ENCODE results near the gene PTGER3. TPM values are rescaled to one million over a fixed set of nuclear protein-coding genes. Genes with fewer than 3 reads are reported as not detected.

PTGER3 gene
- total and polyA plus RNA-seq, 2 of the 4 experiments (the other 2 are of a cell fraction) = not detected

DNA sequence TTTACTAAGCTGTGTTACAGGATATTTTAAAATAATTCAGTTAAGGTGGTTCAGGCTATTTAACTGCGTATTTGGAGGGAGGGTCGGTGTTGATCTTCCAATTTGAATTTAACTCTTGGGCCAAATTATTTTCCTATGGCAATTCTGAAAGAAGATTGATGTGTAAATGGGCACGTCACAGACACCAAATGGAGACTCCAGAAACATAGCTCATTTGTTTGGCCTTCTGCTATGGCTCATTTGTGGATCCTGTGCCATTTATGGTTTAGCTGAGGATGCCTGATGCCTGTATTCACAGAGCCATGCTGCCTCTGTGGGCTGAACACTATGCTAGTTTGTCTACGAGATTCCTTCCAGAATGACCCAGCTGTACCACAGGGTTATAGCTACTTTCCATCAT is 70.6 kb downstream of the PTGER3 start:
- no peak for ATAC-seq (ENCODE audit: low read depth)
- no CpG with 5 or more reads among the region's 4 CpGs for WGBS, 2 experiments (ENCODE audit: extremely low coverage in 2 of 2, insufficient read length in 1 of 2)

More for the DNA sequence above, 70.6 kb downstream of the PTGER3 start:
- dilution Hi-C loops (cut with HindIII; ENCODE audit: low sequenced_read_pairs, unreplicated experiment) = no loop called here
- Histone ChIP-seq H2BK15ac (ENCODE audit: low read depth, low read length) (no peak overlapping the region), H3K4me3 (ENCODE audit: insufficient read depth, low read depth, low read length) (no peak overlapping the region), H4K20me1 (ENCODE audit: insufficient read depth, low read length) (no peaks in the 10 kb centered on the region), H2AK5ac (ENCODE audit: low read depth, low read length) (no peak overlapping the region), H3K4me2 (ENCODE audit: low read depth, low read length) (no peak overlapping the region), H3K79me1 (ENCODE audit: low read depth in 1 of 2, low read length in 2 of 2) (no peaks in the 10 kb centered on the region), H4K5ac (ENCODE audit: low read depth, low read length) (no peak overlapping the region), H3K27me3 (ENCODE audit: control insufficient read depth, insufficient read depth, low read length) (no peaks in the 10 kb centered on the region), H2BK20ac (ENCODE audit: low read depth, low read length) (no peak overlapping the region), H2AK9ac (replicated peaks; ENCODE audit: low read depth, low read length, poor library complexity) (no peak overlapping the region), H3K9me1 (ENCODE audit: insufficient read depth, low read length) (no peaks in the 10 kb centered on the region), H2BK5ac (ENCODE audit: low read depth, low read length, poor library complexity, severe bottlenecking) (no peak overlapping the region), H3K14ac (replicated peaks; ENCODE audit: low read depth, low read length) (no peak overlapping the region), H3K56ac (ENCODE audit: extremely low read depth, insufficient read depth, low read length) (no peak overlapping the region), H3K36me3 (ENCODE audit: control insufficient read depth, insufficient read depth, low read length) (no peaks in the 10 kb centered on the region), H3K27ac (ENCODE audit: insufficient read depth, low read length) (no peak overlapping the region), H3K9ac (ENCODE audit: low read depth, low read length) (no peak overlapping the region), H3K4me1 (ENCODE audit: control insufficient read depth, insufficient read depth, low read length) (no peaks in the 10 kb centered on the region), H4K91ac (ENCODE audit: insufficient read depth, low read depth, low read length) (no peak overlapping the region), H4K8ac (ENCODE audit: low read depth in 2 of 2, low read length in 2 of 2) (no peak overlapping the region), H2BK120ac (ENCODE audit: low read depth, low read length) (no peak overlapping the region), H3K18ac (ENCODE audit: low read depth, low read length) (no peak overlapping the region), H2AFZ (replicated peaks; ENCODE audit: low read length, poor library complexity) (no peak overlapping the region), H3K23ac (ENCODE audit: low read depth, low read length) (no peak overlapping the region), H3K9me3 (ENCODE audit: control insufficient read depth, insufficient read depth, low read length) (no peaks in the 10 kb centered on the region), H3K4ac (ENCODE audit: low read depth, low read length) (no peak overlapping the region)
- BruUV-seq (replicated peaks) = no TSS peak
- in situ Hi-C loops (cut with MboI; ENCODE audit: low sequenced_read_pairs) = no loop called here
- POLR2A ChIA-PET (ENCODE audit: unreplicated experiment) = no interaction called here
- CTCF ChIA-PET = no interaction called here
- TF ChIP-seq RFX5 (IDR thresholded peaks at IDR 0.05; ENCODE audit: low read depth, low read length) (no peak), NFE2L2 (IDR thresholded peaks at IDR 0.05; ENCODE audit: low read depth, low read length) (no peak), SMC3 (IDR thresholded peaks at IDR 0.05; ENCODE audit: low read depth, low read length) (no peak), MAFK (IDR thresholded peaks at IDR 0.05; ENCODE audit: low read depth, low read length) (no peak), MXI1 (IDR thresholded peaks at IDR 0.05; ENCODE audit: borderline replicate concordance, low read depth, low read length) (no peak), CHD1 (IDR thresholded peaks at IDR 0.05; ENCODE audit: low read depth, low read length) (no peak), BHLHE40 (IDR thresholded peaks at IDR 0.05; ENCODE audit: low read depth, low read length) (no peak), ELK1 (IDR thresholded peaks at IDR 0.05; ENCODE audit: borderline replicate concordance, low read depth, low read length) (no peak), POLR2A (IDR thresholded peaks at IDR 0.05; ENCODE audit: low read depth, low read length) (no peak), FOS (IDR thresholded peaks at IDR 0.05; ENCODE audit: low read depth, low read length) (no peak)
- TF ChIP-seq, protein P1, sequence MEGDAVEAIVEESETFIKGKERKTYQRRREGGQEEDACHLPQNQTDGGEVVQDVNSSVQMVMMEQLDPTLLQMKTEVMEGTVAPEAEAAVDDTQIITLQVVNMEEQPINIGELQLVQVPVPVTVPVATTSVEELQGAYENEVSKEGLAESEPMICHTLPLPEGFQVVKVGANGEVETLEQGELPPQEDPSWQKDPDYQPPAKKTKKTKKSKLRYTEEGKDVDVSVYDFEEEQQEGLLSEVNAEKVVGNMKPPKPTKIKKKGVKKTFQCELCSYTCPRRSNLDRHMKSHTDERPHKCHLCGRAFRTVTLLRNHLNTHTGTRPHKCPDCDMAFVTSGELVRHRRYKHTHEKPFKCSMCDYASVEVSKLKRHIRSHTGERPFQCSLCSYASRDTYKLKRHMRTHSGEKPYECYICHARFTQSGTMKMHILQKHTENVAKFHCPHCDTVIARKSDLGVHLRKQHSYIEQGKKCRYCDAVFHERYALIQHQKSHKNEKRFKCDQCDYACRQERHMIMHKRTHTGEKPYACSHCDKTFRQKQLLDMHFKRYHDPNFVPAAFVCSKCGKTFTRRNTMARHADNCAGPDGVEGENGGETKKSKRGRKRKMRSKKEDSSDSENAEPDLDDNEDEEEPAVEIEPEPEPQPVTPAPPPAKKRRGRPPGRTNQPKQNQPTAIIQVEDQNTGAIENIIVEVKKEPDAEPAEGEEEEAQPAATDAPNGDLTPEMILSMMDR (conservative IDR thresholded peaks at IDR 0.05; ENCODE audit: low read depth, low read length) = no peak
- no peak for DNase-seq
- intact Hi-C loops (cut with micrococcal nuclease) = no loop called here
